Activated CD8-positive, alpha-beta memory T cell treated with anti-CD3 and anti-CD28 coated beads, Interleukin-2, amount 10 ng/mL, durations not matched to agents 7 days and 5 days (primary cell): Measurements from ENCODE around the gene SLC45A1. TPM values are rescaled to one million over a fixed set of nuclear protein-coding genes. Genes with fewer than 3 reads are reported as not detected.
A peak's percentile ranks its signal among the peaks of the same experiment; 100 is the strongest.

Experiments
- ATAC-seq: fragments of 150-1000 bp; cut with Tn5 transposase; one replicate; pipeline ENCODE4 v1.10.0; 2021; ENCODE audit warnings: moderate library complexity
- CTCF ChIA-PET: fragments of 350-600 bp; sonication (Branson Sonifier 250); formaldehyde crosslinking; loops from one replicate; lab custom pipeline; 2021; ENCODE audit warnings: antibody characterized with exemption; lab: Charles Lee
- DNase-seq: peaks from one replicate; pipeline ENCODE4 v3.0.0-alpha.2; 2020
- H3K27ac Mint-ChIP-seq: one replicate; pipeline ENCODE4 v1.8.0; 2021; ENCODE audit warnings: mild to moderate bottlenecking, mixed read lengths
- H3K27me3 Mint-ChIP-seq: one replicate; pipeline ENCODE4 v1.8.0; 2021; ENCODE audit warnings: mixed read lengths
- H3K36me3 Mint-ChIP-seq: one replicate; pipeline ENCODE4 v1.8.0; 2021; ENCODE audit warnings: mild to moderate bottlenecking, mixed read lengths
- H3K4me1 Mint-ChIP-seq: one replicate; pipeline ENCODE4 v1.8.0; 2021; ENCODE audit warnings: mixed read lengths
- H3K4me3 Mint-ChIP-seq: one replicate; pipeline ENCODE4 v1.8.0; 2021; ENCODE audit warnings: mild to moderate bottlenecking, moderate library complexity, mixed read lengths
- H3K9me3 Mint-ChIP-seq: one replicate; pipeline ENCODE4 v1.8.0; 2022; ENCODE audit warnings: low read depth, mixed read lengths
- total RNA-seq, 2 experiments: library from RNA; stranded (reverse); gene quantifications; one replicate each; pipeline ENCODE4 v1.2.3, GENCODE V29; 2021

SLC45A1 gene
- total RNA-seq, 2 experiments from 2014 or later = 0.12 to 0.26 TPM

DNA sequence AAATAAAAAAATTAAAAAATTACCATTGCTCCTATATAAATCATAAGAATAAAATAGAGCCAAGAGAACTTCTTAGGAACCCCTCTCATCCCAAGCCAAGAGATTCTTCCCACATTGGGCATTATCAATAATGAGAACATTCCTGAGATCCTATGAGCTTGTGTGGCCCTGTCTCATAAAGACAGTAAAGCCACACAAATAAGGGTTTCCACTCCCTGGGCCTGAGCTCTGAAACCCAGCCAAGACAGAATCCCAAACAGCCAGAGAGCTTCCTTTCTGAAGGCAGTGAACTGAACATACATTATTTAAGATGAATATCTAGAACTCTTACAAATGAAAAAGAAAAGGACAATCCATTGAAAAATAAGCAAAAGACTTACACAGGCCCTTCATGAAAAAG is 68.3 kb downstream of the SLC45A1 start:
- DNase-seq (no peak), ATAC-seq (no peak)
- Mint-ChIP-seq H3K9me3 (no peaks in the 10 kb centered on the region), H3K36me3 (peaks cover 16% of the 10 kb centered on the region), H3K4me1 (peaks cover 44% of the 10 kb centered on the region), H3K27me3 (no peaks in the 10 kb centered on the region), H3K27ac (no peak overlapping the region), H3K4me3 (no peak overlapping the region)
- CTCF ChIA-PET = no interaction called here

GRCh38 chr1:8388732-8389562 is 71.0 kb downstream of the SLC45A1 start:
- Mint-ChIP-seq H3K27ac (no peak overlapping the region), H3K4me3 (no peak overlapping the region), H3K36me3 (peaks cover 22% of the 10 kb centered on the region), H3K9me3 (no peaks in the 10 kb centered on the region), H3K27me3 (no peaks in the 10 kb centered on the region), H3K4me1 (peaks cover 39% of the 10 kb centered on the region)
- CTCF ChIA-PET = no interaction called here
- no peak for ATAC-seq
- DNase-seq = no peak

DNA sequence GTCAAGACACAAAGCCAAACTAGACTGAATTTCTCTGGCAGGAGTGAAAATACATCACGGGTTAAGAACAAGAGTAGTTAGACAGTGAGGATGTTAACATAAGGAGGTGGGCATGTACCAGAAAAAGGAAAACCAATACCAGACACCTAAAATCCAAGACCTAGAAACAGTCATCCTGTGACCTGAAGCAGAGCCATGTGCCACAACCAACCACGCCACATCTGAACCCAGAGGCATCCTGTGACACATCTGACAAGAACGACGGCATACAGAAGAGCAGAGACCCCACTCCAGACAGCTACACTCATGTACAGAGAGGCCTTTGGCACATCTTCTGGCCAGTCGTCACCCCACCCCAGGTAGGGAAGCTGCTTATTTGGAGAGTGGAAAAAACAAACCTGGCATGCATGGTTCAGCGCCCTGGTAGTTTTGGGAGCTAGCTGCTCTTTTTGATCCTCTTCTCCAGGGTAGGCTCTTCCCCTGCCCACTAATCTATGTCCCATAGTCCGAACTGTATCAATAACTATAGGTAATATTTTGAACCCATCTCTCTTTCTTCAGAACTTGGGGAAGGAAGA is 72.1 kb downstream of the SLC45A1 start:
- Mint-ChIP-seq H3K36me3 (peaks cover 24% of the 10 kb centered on the region), H3K9me3 (no peaks in the 10 kb centered on the region), H3K27ac (no peak overlapping the region), H3K27me3 (no peaks in the 10 kb centered on the region), H3K4me3 (no peak overlapping the region), H3K4me1 (peaks cover 44% of the 10 kb centered on the region)
- CTCF ChIA-PET = no interaction called here
- DNase-seq = peak; percentile 65
- ATAC-seq = peak; percentile 71

DNA sequence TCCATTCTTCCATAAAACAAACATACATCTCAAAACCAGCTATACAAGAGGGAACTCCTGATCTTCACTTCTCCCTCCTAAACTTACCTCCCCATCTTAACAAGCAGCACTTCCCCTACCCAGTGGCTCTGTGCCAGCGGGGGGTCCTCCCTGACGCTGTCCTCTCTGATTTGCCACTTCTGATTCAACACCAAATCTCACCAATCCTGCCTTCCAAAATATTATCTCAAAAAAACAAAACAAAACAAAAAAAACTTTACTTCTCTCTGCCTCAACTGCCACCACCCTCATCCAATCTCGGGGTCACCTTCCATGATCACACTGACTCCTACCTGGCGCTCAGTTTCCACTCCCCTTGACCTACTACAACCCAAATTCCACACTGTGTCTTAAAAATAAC is 72.8 kb downstream of the SLC45A1 start:
- CTCF ChIA-PET = no interaction called here
- peak overlapping the region; percentile 22 for H3K27ac Mint-ChIP-seq
- ATAC-seq (no peak), DNase-seq (no peak)
- peaks cover 23% of the 10 kb centered on the region for H3K36me3 Mint-ChIP-seq
- H3K27me3 Mint-ChIP-seq = no peaks in the 10 kb centered on the region
- H3K4me1 Mint-ChIP-seq = peaks cover 49% of the 10 kb centered on the region
- no peaks in the 10 kb centered on the region for H3K9me3 Mint-ChIP-seq
- H3K4me3 Mint-ChIP-seq = no peak overlapping the region

DNA sequence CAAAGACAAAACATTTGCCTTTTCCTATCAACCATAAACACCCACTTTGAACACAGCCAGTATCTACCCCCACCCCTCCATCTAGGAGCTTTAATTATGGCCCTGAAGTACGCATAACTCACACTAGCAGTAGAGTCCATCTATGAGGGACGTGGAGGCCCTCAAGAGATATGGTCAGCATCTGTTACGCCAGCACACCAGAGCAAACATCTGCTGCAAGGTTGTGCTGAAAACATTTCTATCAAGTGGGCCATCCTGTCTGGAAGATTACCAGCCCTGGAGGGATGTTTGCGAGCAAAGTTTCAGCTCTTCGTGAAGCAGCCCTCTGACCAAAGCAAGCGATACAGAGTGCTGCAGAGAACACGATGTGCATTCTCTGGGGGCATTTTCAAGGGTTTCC is 74.6 kb downstream of the SLC45A1 start:
- H3K4me1 Mint-ChIP-seq = peaks cover 67% of the 10 kb centered on the region
- CTCF ChIA-PET = interaction anchor here (0.7 kb wide), 1 partner anchor 11 kb away, joined by 3 read pairs; no protein-coding TSS in a partner anchor
- DNase-seq = no peak

More for the DNA sequence above, 74.6 kb downstream of the SLC45A1 start:
- H3K36me3 Mint-ChIP-seq = peaks cover 24% of the 10 kb centered on the region
- ATAC-seq = no peak
- no peaks in the 10 kb centered on the region for H3K9me3 Mint-ChIP-seq
- H3K27ac Mint-ChIP-seq = no peak overlapping the region
- H3K4me3 Mint-ChIP-seq = no peak overlapping the region
- H3K27me3 Mint-ChIP-seq = no peaks in the 10 kb centered on the region
